Measurements from ENCODE around the gene OR2T10. TPM values are rescaled to one million over a fixed set of nuclear protein-coding genes. Genes with fewer than 3 reads are reported as not detected.

The OR2T10 gene
- polyA plus RNA-seq, 3 donors, result not detected

- no peaks in the 10 kb centered on the region for H3K36me3 Mint-ChIP-seq
- TF ChIP-seq, protein P1, sequence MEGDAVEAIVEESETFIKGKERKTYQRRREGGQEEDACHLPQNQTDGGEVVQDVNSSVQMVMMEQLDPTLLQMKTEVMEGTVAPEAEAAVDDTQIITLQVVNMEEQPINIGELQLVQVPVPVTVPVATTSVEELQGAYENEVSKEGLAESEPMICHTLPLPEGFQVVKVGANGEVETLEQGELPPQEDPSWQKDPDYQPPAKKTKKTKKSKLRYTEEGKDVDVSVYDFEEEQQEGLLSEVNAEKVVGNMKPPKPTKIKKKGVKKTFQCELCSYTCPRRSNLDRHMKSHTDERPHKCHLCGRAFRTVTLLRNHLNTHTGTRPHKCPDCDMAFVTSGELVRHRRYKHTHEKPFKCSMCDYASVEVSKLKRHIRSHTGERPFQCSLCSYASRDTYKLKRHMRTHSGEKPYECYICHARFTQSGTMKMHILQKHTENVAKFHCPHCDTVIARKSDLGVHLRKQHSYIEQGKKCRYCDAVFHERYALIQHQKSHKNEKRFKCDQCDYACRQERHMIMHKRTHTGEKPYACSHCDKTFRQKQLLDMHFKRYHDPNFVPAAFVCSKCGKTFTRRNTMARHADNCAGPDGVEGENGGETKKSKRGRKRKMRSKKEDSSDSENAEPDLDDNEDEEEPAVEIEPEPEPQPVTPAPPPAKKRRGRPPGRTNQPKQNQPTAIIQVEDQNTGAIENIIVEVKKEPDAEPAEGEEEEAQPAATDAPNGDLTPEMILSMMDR (IDR thresholded peaks at IDR 0.05), result no peak
Observed at GRCh38 chr1:248613742-248614141, 16.2 kb upstream of the OR2T10 start.

DNA sequence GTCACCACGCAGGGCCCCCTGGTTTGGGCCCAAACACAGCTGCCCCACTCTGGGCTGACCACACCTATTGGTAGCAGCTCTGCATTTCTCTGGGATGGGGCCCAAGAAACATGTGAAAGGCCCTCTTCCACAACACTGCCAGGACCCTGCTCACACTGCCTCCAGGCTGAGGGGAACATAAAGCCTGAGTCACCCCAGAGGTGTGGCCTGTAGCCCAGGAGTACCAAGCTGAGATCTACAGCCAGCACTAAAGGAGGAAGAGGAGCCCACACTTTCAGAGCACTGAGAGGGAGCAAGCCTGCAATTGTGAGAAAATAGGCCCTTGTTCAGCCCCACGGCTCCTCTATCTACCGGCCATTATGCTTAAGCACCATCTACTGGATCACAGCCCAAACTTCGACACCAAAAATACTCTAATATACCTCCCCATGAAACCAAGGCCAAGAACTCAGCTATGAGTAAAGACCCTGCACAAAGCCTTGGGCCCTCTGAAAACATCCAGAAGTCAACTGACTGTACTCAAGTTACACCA, 14.4 kb upstream of the OR2T10 start:
- H3K4me2 ChIP-seq (replicated peaks; ENCODE audit: extremely low read depth, low read length, poor library complexity, severe bottlenecking), result no peak overlapping the region
- TF ChIP-seq, protein P1 (IDR thresholded peaks at IDR 0.05), result no peak
- H4K20me1 ChIP-seq (ENCODE audit: insufficient read depth, low read length), result no peaks in the 10 kb centered on the region
- no peaks in the 10 kb centered on the region for H3K4me1 ChIP-seq (ENCODE audit: control insufficient read depth in 1 of 2, insufficient read depth in 2 of 2, low read length in 2 of 2)
- H3K27me3 ChIP-seq (ENCODE audit: control insufficient read depth in 2 of 2, insufficient read depth in 2 of 2, low read length in 2 of 2), result no peaks in the 10 kb centered on the region
- H2AFZ ChIP-seq (ENCODE audit: insufficient read depth, low read depth, low read length, poor library complexity, severe bottlenecking), result peak overlapping the region; percentile 37
- no peaks in the 10 kb centered on the region for H3K79me2 ChIP-seq (ENCODE audit: insufficient read depth, low read length)
- H3K36me3 ChIP-seq (replicated peaks in 1 of 2; ENCODE audit: control insufficient read depth in 1 of 2, insufficient read depth in 2 of 2, low read length in 2 of 2), result no peaks in the 10 kb centered on the region
- Mint-ChIP-seq H3K4me3 (no peak overlapping the region), H3K27me3 (ENCODE audit: low read depth in 3 of 3) (peaks cover 0 to 4% (median 1%) of the 10 kb centered on the region in 3 donors), H3K4me1 (peaks cover 2% of the 10 kb centered on the region), H3K9me3 (no peaks in the 10 kb centered on the region), H3K36me3 (no peaks in the 10 kb centered on the region), H3K27ac (peak overlapping the region in 1 of 7 donors; percentile 71)
- 80% methylated on average over 2 of the region's 4 CpGs for WGBS (ENCODE audit: insufficient coverage)
- intact Hi-C loops (cut with micrococcal nuclease), result no loop called here
- no peaks in the 10 kb centered on the region for H3K9me3 ChIP-seq (replicated peaks in 1 of 2; ENCODE audit: control insufficient read depth in 1 of 2, insufficient read depth in 1 of 2, low read length in 2 of 2)
- H3K9ac ChIP-seq (ENCODE audit: insufficient read depth, low read length, poor library complexity, severe bottlenecking), result no peak overlapping the region
- no peak overlapping the region for H3K4me3 ChIP-seq (replicated peaks in 1 of 3; ENCODE audit: low read depth in 2 of 3, low read length in 3 of 3)
- no peak for DNase-seq
- no peak overlapping the region for H3K27ac ChIP-seq (ENCODE audit: low read depth in 1 of 2, low read length in 2 of 2)

More at GRCh38 chr1:248613742-248614141, 16.2 kb upstream of the OR2T10 start:
- H3K4me3 Mint-ChIP-seq, result no peak overlapping the region
- H4K20me1 ChIP-seq (ENCODE audit: insufficient read depth, low read length), result no peaks in the 10 kb centered on the region
- no peak overlapping the region for H3K27ac ChIP-seq (ENCODE audit: low read depth in 1 of 2, low read length in 2 of 2)
- no peaks in the 10 kb centered on the region for H3K9me3 Mint-ChIP-seq
- WGBS (ENCODE audit: insufficient coverage), result 100% methylated on average over 1 of the region's 1 CpG
- H3K36me3 ChIP-seq (replicated peaks in 1 of 2; ENCODE audit: control insufficient read depth in 1 of 2, insufficient read depth in 2 of 2, low read length in 2 of 2), result no peaks in the 10 kb centered on the region
- peaks cover 2% of the 10 kb centered on the region for H3K4me1 Mint-ChIP-seq
- H3K9me3 ChIP-seq (replicated peaks in 1 of 2; ENCODE audit: control insufficient read depth in 1 of 2, insufficient read depth in 1 of 2, low read length in 2 of 2), result no peaks in the 10 kb centered on the region
- H3K9ac ChIP-seq (ENCODE audit: insufficient read depth, low read length, poor library complexity, severe bottlenecking), result no peak overlapping the region
- no peak overlapping the region for H3K27ac Mint-ChIP-seq
- H3K27me3 ChIP-seq (ENCODE audit: control insufficient read depth in 2 of 2, insufficient read depth in 2 of 2, low read length in 2 of 2), result no peaks in the 10 kb centered on the region
- H3K4me2 ChIP-seq (replicated peaks; ENCODE audit: extremely low read depth, low read length, poor library complexity, severe bottlenecking), result no peak overlapping the region
- no peaks in the 10 kb centered on the region for H3K79me2 ChIP-seq (ENCODE audit: insufficient read depth, low read length)
- H3K4me1 ChIP-seq (ENCODE audit: control insufficient read depth in 1 of 2, insufficient read depth in 2 of 2, low read length in 2 of 2), result no peaks in the 10 kb centered on the region
- peaks cover 0 to 4% (median 1%) of the 10 kb centered on the region in 3 donors for H3K27me3 Mint-ChIP-seq (ENCODE audit: low read depth in 3 of 3)
- intact Hi-C loops (cut with micrococcal nuclease), result no loop called here
- DNase-seq, result no peak
- no peak overlapping the region for H3K4me3 ChIP-seq (replicated peaks in 1 of 3; ENCODE audit: low read depth in 2 of 3, low read length in 3 of 3)
- no peak overlapping the region for H2AFZ ChIP-seq (ENCODE audit: insufficient read depth, low read depth, low read length, poor library complexity, severe bottlenecking)

Measured in CD14-positive monocyte (primary cell).